HepG2 (cell line): ENCODE data around the gene NSUN6. TPM values are rescaled to one million over a fixed set of nuclear protein-coding genes. Genes with fewer than 3 reads are reported as not detected.

ENCODE experiments used
- HMG20A ChIP-seq: IDR thresholded peaks from 2 replicates; pipeline ENCODE4 v1.6.1; 2016; ENCODE audit warnings: borderline replicate concordance
- HOXA3 ChIP-seq: sonication (generic); formaldehyde crosslinking; IDR thresholded peaks from 2 replicates; pipeline ENCODE4 v1.5.0; 2020; ENCODE audit warnings: missing genetic modification reagents
- HOXA5 ChIP-seq: sonication (generic); formaldehyde crosslinking; IDR thresholded peaks from 2 replicates; pipeline ENCODE4 v1.4.0; 2020; ENCODE audit warnings: missing genetic modification reagents
- ISL2 ChIP-seq: sonication (generic); formaldehyde crosslinking; IDR thresholded peaks from 2 replicates; pipeline ENCODE4 v1.5.0; 2020; ENCODE audit warnings: missing genetic modification reagents
- SIX1 ChIP-seq: sonication (generic); formaldehyde crosslinking; IDR thresholded peaks from 2 replicates; pipeline ENCODE4 v1.4.0; 2020; ENCODE audit warnings: missing genetic modification reagents, borderline replicate concordance
- TARDBP ChIP-seq: sonication (generic); formaldehyde crosslinking; IDR thresholded peaks from 2 replicates; pipeline ENCODE4 v1.8.0; 2022; ENCODE audit warnings: mild to moderate bottlenecking, missing genetic modification reagents
- YEATS2 ChIP-seq: sonication (generic); formaldehyde crosslinking; IDR thresholded peaks from 2 replicates; pipeline ENCODE4 v1.4.0; 2020; ENCODE audit warnings: missing genetic modification reagents, borderline replicate concordance
- ZBTB42 ChIP-seq: sonication (generic); formaldehyde crosslinking; IDR thresholded peaks from 2 replicates; pipeline ENCODE4 v1.5.0; 2020; ENCODE audit warnings: mild to moderate bottlenecking, missing genetic modification reagents
- ZNF205 ChIP-seq: IDR thresholded peaks from 2 replicates; pipeline ENCODE4 v1.6.1; 2018; ENCODE audit warnings: missing biosample characterization, missing genetic modification reagents
- ZNF251 ChIP-seq: sonication (generic); formaldehyde crosslinking; IDR thresholded peaks from 2 replicates; pipeline ENCODE4 v1.9.0; 2021; ENCODE audit warnings: mild to moderate bottlenecking, missing genetic modification reagents
- ZNF3 ChIP-seq: IDR thresholded peaks from 2 replicates; pipeline ENCODE4 v1.7.0; 2017; ENCODE audit warnings: inconsistent platforms
- polyA plus RNA-seq, 8 experiments: library from polyadenylated mRNA; depleted of rRNA in 3 of 8; stranded (reverse) in 7 of 8; unstranded in 1 of 8; fragments of >200 nt; fragmentation: Illumina TruSeq in 4 of 8; extraction: Trizol in 4 of 8; gene quantifications; 2 replicates each; pipeline versions ENCODE4 v1.2.1 to v1.2.3, GENCODE V29; 2011 to 2016; ENCODE audit warnings: low read depth in 4 of 8, missing spikeins in 1 of 8, mixed read lengths in 1 of 8; ENCODE audit not compliant: insufficient read depth in 1 of 8
- total RNA-seq, 5 experiments: library from RNA; depleted of rRNA; stranded (reverse); fragments of >200 nt; fragmentation: Illumina TruSeq; extraction: Trizol; gene quantifications; 2 replicates each; pipeline ENCODE4 v1.2.3, GENCODE V29; 2016; ENCODE audit warnings: low read depth in 1 of 5
- TF ChIP-seq, protein P1 (sequence below): IDR thresholded peaks from 2 replicates; pipeline ENCODE4 v1.6.1; 2016; ENCODE audit warnings: low read depth
- TF ChIP-seq, protein P2 (sequence below), 2 experiments: sonication (generic) in 1 of 2; formaldehyde crosslinking in 1 of 2; IDR thresholded peaks; 2 replicates each; pipeline versions ENCODE4 v1.4.0 to v1.6.1; 2016 to 2020; ENCODE audit warnings: borderline replicate concordance in 1 of 2, low read depth in 1 of 2, mild to moderate bottlenecking in 1 of 2, missing genetic modification reagents in 1 of 2
- TF ChIP-seq, protein P3 (sequence below): sonication (generic); formaldehyde crosslinking; IDR thresholded peaks from 2 replicates; pipeline ENCODE4 v1.4.0; 2020; ENCODE audit warnings: missing genetic modification reagents
- TF ChIP-seq, protein P4 (sequence below): sonication (generic); formaldehyde crosslinking; IDR thresholded peaks from 2 replicates; pipeline ENCODE4 v1.4.0; 2020; ENCODE audit warnings: missing genetic modification reagents
- TF ChIP-seq, protein P5 (sequence below): sonication (generic); formaldehyde crosslinking; IDR thresholded peaks from 2 replicates; pipeline ENCODE4 v1.5.1; 2020; ENCODE audit warnings: missing genetic modification reagents, mild to moderate bottlenecking, borderline replicate concordance

The NSUN6 gene
- total and polyA plus RNA-seq, 2 of the 13 experiments (the other 11 are each of a cell fraction or from before 2014, with no cell fraction given), result 17.2 to 19.3 TPM

- TF ChIP-seq, protein P1, sequence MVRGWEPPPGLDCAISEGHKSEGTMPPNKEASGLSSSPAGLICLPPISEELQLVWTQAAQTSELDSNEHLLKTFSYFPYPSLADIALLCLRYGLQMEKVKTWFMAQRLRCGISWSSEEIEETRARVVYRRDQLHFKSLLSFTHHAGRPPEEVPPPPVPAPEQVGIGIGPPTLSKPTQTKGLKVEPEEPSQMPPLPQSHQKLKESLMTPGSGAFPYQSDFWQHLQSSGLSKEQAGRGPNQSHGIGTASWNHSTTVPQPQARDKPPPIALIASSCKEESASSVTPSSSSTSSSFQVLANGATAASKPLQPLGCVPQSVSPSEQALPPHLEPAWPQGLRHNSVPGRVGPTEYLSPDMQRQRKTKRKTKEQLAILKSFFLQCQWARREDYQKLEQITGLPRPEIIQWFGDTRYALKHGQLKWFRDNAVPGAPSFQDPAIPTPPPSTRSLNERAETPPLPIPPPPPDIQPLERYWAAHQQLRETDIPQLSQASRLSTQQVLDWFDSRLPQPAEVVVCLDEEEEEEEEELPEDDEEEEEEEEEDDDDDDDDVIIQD (CRISPR knock-in tag), result peak; percentile 96
- TF ChIP-seq, protein P2, sequence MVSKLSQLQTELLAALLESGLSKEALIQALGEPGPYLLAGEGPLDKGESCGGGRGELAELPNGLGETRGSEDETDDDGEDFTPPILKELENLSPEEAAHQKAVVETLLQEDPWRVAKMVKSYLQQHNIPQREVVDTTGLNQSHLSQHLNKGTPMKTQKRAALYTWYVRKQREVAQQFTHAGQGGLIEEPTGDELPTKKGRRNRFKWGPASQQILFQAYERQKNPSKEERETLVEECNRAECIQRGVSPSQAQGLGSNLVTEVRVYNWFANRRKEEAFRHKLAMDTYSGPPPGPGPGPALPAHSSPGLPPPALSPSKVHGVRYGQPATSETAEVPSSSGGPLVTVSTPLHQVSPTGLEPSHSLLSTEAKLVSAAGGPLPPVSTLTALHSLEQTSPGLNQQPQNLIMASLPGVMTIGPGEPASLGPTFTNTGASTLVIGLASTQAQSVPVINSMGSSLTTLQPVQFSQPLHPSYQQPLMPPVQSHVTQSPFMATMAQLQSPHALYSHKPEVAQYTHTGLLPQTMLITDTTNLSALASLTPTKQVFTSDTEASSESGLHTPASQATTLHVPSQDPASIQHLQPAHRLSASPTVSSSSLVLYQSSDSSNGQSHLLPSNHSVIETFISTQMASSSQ (IDR thresholded peaks at IDR 0.05; ENCODE audit: low read depth), result no peak
- TF ChIP-seq, protein P2 (CRISPR knock-in tag; IDR thresholded peaks at IDR 0.05; ENCODE audit: borderline replicate concordance), result peak; percentile 27; the same call in 1 of the 2 replicates
- TF ChIP-seq HOXA5 (CRISPR knock-in tag) (0 out of 2 replicates have a peak, but pooled peaks have one; percentile 59), HMG20A (peak; percentile 92; the same call in 1 of the 2 replicates), ZNF205 (CRISPR knock-in tag) (peak; percentile 79), HOXA3 (CRISPR knock-in tag) (peak; percentile 88), SIX1 (peak; percentile 96; the same call in 1 of the 2 replicates), ZBTB42 (no peak), TARDBP (CRISPR knock-in tag) (no peak), ISL2 (CRISPR knock-in tag) (peak; percentile 94), ZNF3 (CRISPR knock-in tag) (no peak), YEATS2 (CRISPR knock-in tag) (peak; percentile 81; the same call in 1 of the 2 replicates), ZNF251 (CRISPR knock-in tag) (no peak)
- TF ChIP-seq, protein P3, sequence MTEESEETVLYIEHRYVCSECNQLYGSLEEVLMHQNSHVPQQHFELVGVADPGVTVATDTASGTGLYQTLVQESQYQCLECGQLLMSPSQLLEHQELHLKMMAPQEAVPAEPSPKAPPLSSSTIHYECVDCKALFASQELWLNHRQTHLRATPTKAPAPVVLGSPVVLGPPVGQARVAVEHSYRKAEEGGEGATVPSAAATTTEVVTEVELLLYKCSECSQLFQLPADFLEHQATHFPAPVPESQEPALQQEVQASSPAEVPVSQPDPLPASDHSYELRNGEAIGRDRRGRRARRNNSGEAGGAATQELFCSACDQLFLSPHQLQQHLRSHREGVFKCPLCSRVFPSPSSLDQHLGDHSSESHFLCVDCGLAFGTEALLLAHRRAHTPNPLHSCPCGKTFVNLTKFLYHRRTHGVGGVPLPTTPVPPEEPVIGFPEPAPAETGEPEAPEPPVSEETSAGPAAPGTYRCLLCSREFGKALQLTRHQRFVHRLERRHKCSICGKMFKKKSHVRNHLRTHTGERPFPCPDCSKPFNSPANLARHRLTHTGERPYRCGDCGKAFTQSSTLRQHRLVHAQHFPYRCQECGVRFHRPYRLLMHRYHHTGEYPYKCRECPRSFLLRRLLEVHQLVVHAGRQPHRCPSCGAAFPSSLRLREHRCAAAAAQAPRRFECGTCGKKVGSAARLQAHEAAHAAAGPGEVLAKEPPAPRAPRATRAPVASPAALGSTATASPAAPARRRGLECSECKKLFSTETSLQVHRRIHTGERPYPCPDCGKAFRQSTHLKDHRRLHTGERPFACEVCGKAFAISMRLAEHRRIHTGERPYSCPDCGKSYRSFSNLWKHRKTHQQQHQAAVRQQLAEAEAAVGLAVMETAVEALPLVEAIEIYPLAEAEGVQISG (CRISPR knock-in tag), result peak; percentile 55
- TF ChIP-seq, protein P4, sequence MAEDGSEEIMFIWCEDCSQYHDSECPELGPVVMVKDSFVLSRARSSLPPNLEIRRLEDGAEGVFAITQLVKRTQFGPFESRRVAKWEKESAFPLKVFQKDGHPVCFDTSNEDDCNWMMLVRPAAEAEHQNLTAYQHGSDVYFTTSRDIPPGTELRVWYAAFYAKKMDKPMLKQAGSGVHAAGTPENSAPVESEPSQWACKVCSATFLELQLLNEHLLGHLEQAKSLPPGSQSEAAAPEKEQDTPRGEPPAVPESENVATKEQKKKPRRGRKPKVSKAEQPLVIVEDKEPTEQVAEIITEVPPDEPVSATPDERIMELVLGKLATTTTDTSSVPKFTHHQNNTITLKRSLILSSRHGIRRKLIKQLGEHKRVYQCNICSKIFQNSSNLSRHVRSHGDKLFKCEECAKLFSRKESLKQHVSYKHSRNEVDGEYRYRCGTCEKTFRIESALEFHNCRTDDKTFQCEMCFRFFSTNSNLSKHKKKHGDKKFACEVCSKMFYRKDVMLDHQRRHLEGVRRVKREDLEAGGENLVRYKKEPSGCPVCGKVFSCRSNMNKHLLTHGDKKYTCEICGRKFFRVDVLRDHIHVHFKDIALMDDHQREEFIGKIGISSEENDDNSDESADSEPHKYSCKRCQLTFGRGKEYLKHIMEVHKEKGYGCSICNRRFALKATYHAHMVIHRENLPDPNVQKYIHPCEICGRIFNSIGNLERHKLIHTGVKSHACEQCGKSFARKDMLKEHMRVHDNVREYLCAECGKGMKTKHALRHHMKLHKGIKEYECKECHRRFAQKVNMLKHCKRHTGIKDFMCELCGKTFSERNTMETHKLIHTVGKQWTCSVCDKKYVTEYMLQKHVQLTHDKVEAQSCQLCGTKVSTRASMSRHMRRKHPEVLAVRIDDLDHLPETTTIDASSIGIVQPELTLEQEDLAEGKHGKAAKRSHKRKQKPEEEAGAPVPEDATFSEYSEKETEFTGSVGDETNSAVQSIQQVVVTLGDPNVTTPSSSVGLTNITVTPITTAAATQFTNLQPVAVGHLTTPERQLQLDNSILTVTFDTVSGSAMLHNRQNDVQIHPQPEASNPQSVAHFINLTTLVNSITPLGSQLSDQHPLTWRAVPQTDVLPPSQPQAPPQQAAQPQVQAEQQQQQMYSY (CRISPR knock-in tag), result peak; percentile 97
- TF ChIP-seq, protein P5, sequence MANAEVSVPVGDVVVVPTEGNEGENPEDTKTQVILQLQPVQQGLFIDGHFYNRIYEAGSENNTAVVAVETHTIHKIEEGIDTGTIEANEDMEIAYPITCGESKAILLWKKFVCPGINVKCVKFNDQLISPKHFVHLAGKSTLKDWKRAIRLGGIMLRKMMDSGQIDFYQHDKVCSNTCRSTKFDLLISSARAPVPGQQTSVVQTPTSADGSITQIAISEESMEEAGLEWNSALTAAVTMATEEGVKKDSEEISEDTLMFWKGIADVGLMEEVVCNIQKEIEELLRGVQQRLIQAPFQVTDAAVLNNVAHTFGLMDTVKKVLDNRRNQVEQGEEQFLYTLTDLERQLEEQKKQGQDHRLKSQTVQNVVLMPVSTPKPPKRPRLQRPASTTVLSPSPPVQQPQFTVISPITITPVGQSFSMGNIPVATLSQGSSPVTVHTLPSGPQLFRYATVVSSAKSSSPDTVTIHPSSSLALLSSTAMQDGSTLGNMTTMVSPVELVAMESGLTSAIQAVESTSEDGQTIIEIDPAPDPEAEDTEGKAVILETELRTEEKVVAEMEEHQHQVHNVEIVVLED, result 0 out of 2 replicates have a peak, but pooled peaks have one; percentile 24
These were observed 40.9 kb downstream of the NSUN6 start (continued) for GRCh38 chr10:18610517-18610916.
